K562 (cell line): ENCODE measurements around the gene MRPL48. TPM values are rescaled to one million over a fixed set of nuclear protein-coding genes. Genes with fewer than 3 reads are reported as not detected.
A peak's percentile ranks its signal among the peaks of the same experiment; 100 is the strongest.

Experiments used
- BMI1 ChIP-seq: fragments of 150-350 bp; IDR thresholded peaks from 2 replicates; pipeline ENCODE4 v1.6.1; 2014; ENCODE audit warnings: low read length
- BRD4 ChIP-seq: fragments of 200-600 bp; sonication (generic); IDR thresholded peaks from 2 replicates; pipeline ENCODE4 v1.6.1; 2017; ENCODE audit warnings: inconsistent platforms
- E2F3 ChIP-seq: fragments of 250-450 bp; sonication (Bioruptor Pico); IDR thresholded peaks from 2 replicates; pipeline ENCODE4 v1.4.0; 2020; ENCODE audit warnings: mild to moderate bottlenecking
- ESRRB ChIP-seq: fragments of 250-450 bp; sonication (Bioruptor Pico); IDR thresholded peaks from 2 replicates; pipeline ENCODE4 v1.5.0; 2020; ENCODE audit warnings: mild to moderate bottlenecking, moderate library complexity, borderline replicate concordance
- EWSR1 ChIP-seq: fragments of 450-650 bp; IDR thresholded peaks from 2 replicates; pipeline ENCODE4 v1.6.1; 2018; ENCODE audit warnings: borderline replicate concordance, mild to moderate bottlenecking, low read depth, moderate library complexity; ENCODE audit not compliant: partially characterized antibody
- FOXP4 ChIP-seq: sonication (generic); formaldehyde crosslinking; IDR thresholded peaks from 2 replicates; pipeline ENCODE4 v1.8.0; 2022; ENCODE audit warnings: mild to moderate bottlenecking, missing genetic modification reagents, borderline replicate concordance
- HEY1 ChIP-seq: fragments of 250-450 bp; sonication (Bioruptor Pico); IDR thresholded peaks from 2 replicates; pipeline ENCODE4 v1.5.0; 2020; ENCODE audit warnings: mild to moderate bottlenecking, moderate library complexity, borderline replicate concordance
- HMG20A ChIP-seq: fragments of 450-650 bp; formaldehyde crosslinking; conservative IDR thresholded peaks from 2 replicates; pipeline ENCODE4 v1.4.0; 2020; ENCODE audit warnings: mild to moderate bottlenecking, mixed read lengths
- KAT7 ChIP-seq: sonication (generic); formaldehyde crosslinking; IDR thresholded peaks from 2 replicates; pipeline ENCODE4 v1.8.0; 2022; ENCODE audit warnings: missing genetic modification reagents, mild to moderate bottlenecking, borderline replicate concordance
- NR4A1 ChIP-seq, 2 experiments: fragments of 250-450 bp in 1 of 2; fragments of 450-650 bp in 1 of 2; sonication (Bioruptor Pico) in 1 of 2; IDR thresholded peaks; 2 replicates each; pipeline versions ENCODE4 v1.4.0 to v1.6.1; 2016 to 2020; ENCODE audit warnings: mild to moderate bottlenecking in 2 of 2, missing compliant biosample characterization in 1 of 2, missing genetic modification characterization in 1 of 2, moderate library complexity in 1 of 2
- RBBP5 ChIP-seq: fragments of 200-600 bp; sonication (generic); IDR thresholded peaks from 2 replicates; pipeline ENCODE4 v1.6.1; 2012; ENCODE audit warnings: borderline replicate concordance, mild to moderate bottlenecking, low read length, control low read depth, inconsistent platforms; ENCODE audit not compliant: insufficient read depth, poor library complexity, severe bottlenecking
- SMAD3 ChIP-seq: fragments of 450-650 bp; formaldehyde crosslinking; conservative IDR thresholded peaks from 2 replicates; pipeline ENCODE4 v1.4.0; 2020; ENCODE audit warnings: mild to moderate bottlenecking
- TCFL5 ChIP-seq: fragments of 250-450 bp; sonication (Bioruptor Pico); conservative IDR thresholded peaks from 2 replicates; pipeline ENCODE4 v1.6.1; 2021; ENCODE audit warnings: mild to moderate bottlenecking, moderate library complexity, matching md5 sums
- TSC22D4 ChIP-seq: fragments of 450-650 bp; IDR thresholded peaks from 2 replicates; pipeline ENCODE4 v1.6.1; 2016; ENCODE audit warnings: missing genetic modification characterization, missing biosample characterization, control low read depth
- ZBTB49 ChIP-seq: sonication (generic); formaldehyde crosslinking; IDR thresholded peaks from 2 replicates; pipeline ENCODE4 v1.8.0; 2022; ENCODE audit warnings: missing genetic modification reagents, mild to moderate bottlenecking, borderline replicate concordance
- ZBTB8A ChIP-seq: fragments of 450-650 bp; IDR thresholded peaks from 2 replicates; pipeline ENCODE4 v1.6.1; 2018; ENCODE audit warnings: mild to moderate bottlenecking, moderate library complexity; ENCODE audit not compliant: partially characterized antibody
- ZFP30 ChIP-seq: fragments of 250-450 bp; sonication (Bioruptor Pico); IDR thresholded peaks from 2 replicates; pipeline ENCODE4 v1.8.0; 2022; ENCODE audit warnings: moderate library complexity, mild to moderate bottlenecking, inconsistent platforms, borderline replicate concordance
- ZFP36 ChIP-seq: fragments of 150-350 bp; IDR thresholded peaks from 2 replicates; pipeline ENCODE4 v1.6.1; 2018; ENCODE audit warnings: low read length, low read depth; ENCODE audit not compliant: partially characterized antibody
- ZNF133 ChIP-seq: fragments of 250-450 bp; sonication (Bioruptor Pico); IDR thresholded peaks from 2 replicates; pipeline ENCODE4 v1.4.0; 2020; ENCODE audit warnings: mild to moderate bottlenecking
- ZNF146 ChIP-seq: IDR thresholded peaks from one replicate; pipeline ENCODE4 v1.6.1; 2018; ENCODE audit warnings: missing compliant biosample characterization; ENCODE audit not compliant: unreplicated experiment
- ZNF24 ChIP-seq: fragments of 450-650 bp; IDR thresholded peaks from 2 replicates; pipeline ENCODE4 v1.6.1; 2016
- ZNF444 ChIP-seq: fragments of 250-450 bp; sonication (Bioruptor Pico); IDR thresholded peaks from 2 replicates; pipeline ENCODE4 v1.4.0; 2020; ENCODE audit warnings: mild to moderate bottlenecking, moderate library complexity
- ZNF584 ChIP-seq: fragments of 200-800 bp; sonication (Bioruptor generic); IDR thresholded peaks from 2 replicates; pipeline ENCODE4 v1.6.1; 2016; ENCODE audit warnings: low read depth, mild to moderate bottlenecking, missing genetic modification characterization, missing compliant biosample characterization
- ZZZ3 ChIP-seq: fragments of 450-650 bp; IDR thresholded peaks from 2 replicates; pipeline ENCODE4 v1.6.1; 2016; ENCODE audit warnings: antibody characterized with exemption, mild to moderate bottlenecking, moderate library complexity
- polyA plus RNA-seq, 8 experiments: library from polyadenylated mRNA; depleted of rRNA in 4 of 8; stranded (reverse) in 5 of 8; unstranded in 3 of 8; fragments of >200 nt; fragmentation: Nextera tagmentation in 2 of 8; fragmentation: Illumina TruSeq in 1 of 8; extraction: Ambion mirVana in 2 of 8; extraction: Trizol in 1 of 8; gene quantifications; 2 replicates each; pipeline versions ENCODE4 v1.2.1 to v1.2.3, GENCODE V29; 2011 to 2014; ENCODE audit warnings: inconsistent platforms in 1 of 8, missing spikeins in 1 of 8
- total RNA-seq, 7 experiments: library from RNA; depleted of rRNA in 6 of 7; stranded (reverse); fragments of >200 nt in 6 of 7; fragmentation: Illumina TruSeq in 2 of 7; extraction: Trizol in 2 of 7; gene quantifications; 2 replicates each; pipeline versions ENCODE4 v1.2.1 to v1.2.3, GENCODE V29; 2011 to 2021; ENCODE audit warnings: low replicate concordance in 1 of 7

The MRPL48 gene
- total and polyA plus RNA-seq, 9 of the 15 experiments (the other 6 are each of a cell fraction or from before 2014, with no cell fraction given), result 66.0 to 237 (median 104) TPM

DNA sequence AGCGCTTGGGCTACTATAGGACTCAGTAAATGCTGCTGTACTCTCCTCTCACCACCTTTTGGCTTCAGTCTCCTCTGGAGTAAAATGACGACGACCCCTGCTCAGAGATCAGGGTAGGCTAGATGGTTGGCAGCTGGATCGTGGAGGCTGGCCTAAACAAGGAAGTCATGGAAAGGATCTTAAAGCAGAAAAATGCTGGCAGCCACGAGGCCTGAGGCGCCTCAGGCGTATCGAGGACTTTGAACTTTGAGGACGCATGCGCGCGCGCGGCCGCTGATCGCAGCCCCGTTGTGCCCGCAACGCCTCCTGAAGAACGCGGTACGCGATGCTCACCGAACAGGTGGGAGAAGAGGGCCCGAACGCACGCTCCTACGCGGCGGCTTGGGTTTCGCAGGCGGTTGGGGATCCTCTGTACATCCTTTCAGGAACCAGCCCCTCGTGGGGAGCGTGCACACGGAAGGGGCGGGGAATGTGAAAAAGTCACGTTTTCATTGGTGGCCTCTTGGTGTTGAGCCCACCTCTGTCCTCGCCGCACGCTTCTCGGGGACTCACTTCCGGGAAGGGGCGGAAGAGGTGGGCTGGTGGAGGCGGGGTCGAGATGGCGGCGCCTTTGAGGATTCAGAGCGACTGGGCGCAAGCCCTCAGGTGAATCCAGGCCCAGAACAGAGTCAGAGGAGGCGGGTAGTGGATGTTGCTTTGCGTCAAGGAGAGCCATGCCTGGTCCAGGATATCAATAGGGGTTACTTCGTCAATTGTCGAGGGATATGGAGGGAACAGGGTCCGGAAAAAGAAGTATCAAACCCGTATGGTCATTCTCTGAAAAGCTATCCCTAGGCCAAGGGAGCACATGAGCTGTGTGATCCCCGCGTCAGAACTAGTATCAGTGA, 89.0 kb downstream of the MRPL48 start, which contains the start of the genes COA4 and PAAF1 (continued):
- TF ChIP-seq ESRRB (CRISPR knock-in tag), result no peak
- no peak for TF ChIP-seq ZBTB49 (CRISPR knock-in tag)
- TF ChIP-seq BMI1, result no peak
- no peak for TF ChIP-seq HMG20A (CRISPR knock-in tag)
- 0 out of 2 replicates have a peak, but pooled peaks have one; percentile 33 for TF ChIP-seq E2F3 (CRISPR knock-in tag)
- no peak for TF ChIP-seq ZNF133 (CRISPR knock-in tag)
- TF ChIP-seq SMAD3 (CRISPR knock-in tag), result peak; percentile 73; the same call in 1 of the 2 replicates
- TF ChIP-seq ZBTB8A, result no peak
- TF ChIP-seq KAT7 (CRISPR knock-in tag), result 0 out of 2 replicates have a peak, but pooled peaks have one; percentile 46
- no peak for TF ChIP-seq ZZZ3
- peak; percentile 97 for TF ChIP-seq RBBP5
- no peak for TF ChIP-seq ZNF24
- no peak for TF ChIP-seq NR4A1 (CRISPR knock-in tag; IDR thresholded peaks at IDR 0.05)
- TF ChIP-seq NR4A1 (tag; IDR thresholded peaks at IDR 0.05), result no peak
- no peak for TF ChIP-seq HEY1 (CRISPR knock-in tag)
- no peak for TF ChIP-seq TSC22D4 (tag)
- no peak for TF ChIP-seq ZFP30 (CRISPR knock-in tag)
- no peak for TF ChIP-seq EWSR1
- no peak for TF ChIP-seq ZNF444 (CRISPR knock-in tag)
- TF ChIP-seq ZNF146 (CRISPR knock-in tag), result no peak
- no peak for TF ChIP-seq ZFP36
- TF ChIP-seq TCFL5, result no peak
- peak; percentile 22; the same call in 1 of the 2 replicates for TF ChIP-seq FOXP4
- no peak for TF ChIP-seq ZNF584 (CRISPR knock-in tag)
- TF ChIP-seq BRD4, result no peak; the same call in 1 of the 2 replicates
